HG03280 (cell line): ENCODE results near the gene CYSLTR2.

Source experiments
- ATAC-seq: cut with Tn5 transposase; IDR thresholded peaks from one replicate; pipeline ENCODE4 v1.9.1; 2021; ENCODE audit warnings: mild to moderate bottlenecking, moderate library complexity; ENCODE audit not compliant: unreplicated experiment

Gene CYSLTR2

DNA sequence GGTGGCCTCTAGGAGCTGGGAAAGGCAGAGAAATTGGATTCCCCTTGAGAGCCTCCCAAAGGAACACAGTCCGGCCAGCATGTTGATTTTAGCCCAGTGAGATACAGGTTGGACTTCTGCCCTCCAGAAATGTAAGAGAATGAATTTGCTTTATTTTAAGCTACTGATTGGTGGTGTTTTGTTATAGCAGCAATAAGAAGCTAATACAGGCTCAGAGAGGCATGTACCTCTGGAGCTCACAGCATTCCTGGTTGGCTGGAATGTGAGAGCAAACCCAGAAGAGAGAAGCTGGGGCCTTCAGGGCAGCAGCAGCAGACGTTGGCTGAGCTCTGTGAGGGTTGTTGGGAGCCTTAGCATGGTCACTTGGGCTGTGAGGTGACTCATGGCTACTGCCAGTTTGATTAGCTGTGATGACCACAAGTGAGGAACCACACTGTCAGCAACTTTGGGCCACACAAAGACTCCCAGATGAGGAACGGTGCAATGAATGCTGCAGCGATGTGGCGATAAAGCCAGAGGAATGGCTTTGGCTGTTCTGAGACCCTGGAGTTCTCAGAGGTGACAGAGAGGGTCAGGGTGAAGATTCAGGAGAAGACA is 80.1 kb downstream of the CYSLTR2 start:
- ATAC-seq = no peak

DNA sequence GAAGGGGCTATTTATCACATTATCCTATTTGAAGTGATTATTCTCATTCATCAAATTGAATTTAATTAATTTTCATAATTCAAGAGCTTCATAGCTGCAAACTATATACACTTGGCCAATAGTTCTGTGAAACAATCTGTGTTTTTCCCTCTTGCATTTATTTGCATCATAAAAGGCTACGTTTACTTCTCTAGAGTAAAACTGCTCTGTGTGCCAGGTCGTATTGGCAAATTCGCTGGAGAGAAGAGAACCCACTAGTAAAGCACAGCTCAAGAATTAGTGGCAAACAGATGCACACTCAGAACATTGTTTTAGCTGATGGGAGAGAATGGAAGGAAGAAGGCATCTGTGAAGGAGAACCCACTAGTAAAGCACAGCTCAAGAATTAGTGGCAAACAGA is 81.8 kb downstream of the CYSLTR2 start:
- ATAC-seq = no peak

DNA sequence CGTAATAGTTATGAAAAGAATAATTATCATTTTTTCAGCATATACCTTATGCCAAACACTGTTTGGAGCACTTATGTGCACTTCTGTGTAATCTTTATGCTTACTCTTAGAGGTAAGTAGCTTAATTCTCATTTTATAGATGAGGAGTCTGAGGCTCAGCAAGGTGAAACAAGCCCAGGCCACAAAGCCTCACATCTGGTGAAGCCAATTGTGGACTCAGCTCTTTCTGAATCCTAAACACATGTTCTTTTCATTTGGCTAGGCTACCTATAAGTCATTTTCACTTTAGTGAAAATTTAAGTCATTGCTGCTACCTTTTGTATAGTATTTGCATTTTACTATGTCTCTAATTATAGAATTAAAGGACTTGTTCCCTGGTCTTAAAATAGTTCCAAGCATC is 84.0 kb downstream of the CYSLTR2 start:
- ATAC-seq = no peak

DNA sequence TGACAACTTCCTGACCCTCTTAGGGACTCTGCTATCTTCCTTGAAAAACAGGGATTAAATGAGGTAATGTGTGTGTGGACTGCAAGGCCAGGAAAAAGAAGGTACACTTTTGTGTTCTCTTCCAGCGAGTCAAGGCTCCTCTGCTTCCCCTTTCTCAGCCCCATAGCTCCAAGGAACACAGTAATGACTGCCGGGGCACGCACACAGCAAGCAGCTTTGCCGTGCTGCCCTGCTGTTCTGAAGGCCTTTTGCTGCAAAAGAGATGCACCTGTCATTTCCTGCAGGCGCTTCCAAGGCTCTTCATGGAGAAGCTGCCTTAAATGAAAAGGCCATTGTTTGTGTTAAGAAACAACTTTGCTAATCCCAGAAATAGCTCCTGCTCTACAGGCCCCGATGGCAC is 84.6 kb downstream of the CYSLTR2 start:
- ATAC-seq = no peak

DNA sequence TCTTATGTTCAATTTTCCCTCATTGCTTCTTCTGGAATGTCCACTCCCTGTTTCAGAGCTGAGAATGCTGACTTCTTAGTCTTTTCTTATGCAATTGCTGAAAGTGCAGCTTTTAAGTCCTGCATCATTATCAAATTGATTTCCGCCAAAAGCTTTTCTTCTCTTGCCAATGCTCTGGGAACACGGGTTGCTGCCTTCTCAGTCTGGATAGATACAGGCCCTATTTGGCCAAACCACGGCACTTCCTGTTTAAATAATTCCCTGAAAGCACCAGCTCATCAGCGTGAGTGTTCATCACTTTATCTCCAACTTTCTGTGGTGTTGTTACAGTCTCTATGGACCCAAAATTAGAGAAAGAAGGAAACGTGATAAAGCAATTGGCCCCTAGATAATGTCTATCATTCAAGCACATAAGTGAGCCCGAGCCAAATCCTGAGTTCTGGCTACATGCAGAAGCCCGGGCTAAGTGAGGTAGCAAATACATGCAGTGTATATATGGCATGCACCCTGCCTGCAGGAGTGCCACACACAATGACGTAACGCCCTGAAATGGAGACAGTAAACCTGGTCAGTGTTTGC is 85.7 kb downstream of the CYSLTR2 start:
- ATAC-seq = no peak

DNA sequence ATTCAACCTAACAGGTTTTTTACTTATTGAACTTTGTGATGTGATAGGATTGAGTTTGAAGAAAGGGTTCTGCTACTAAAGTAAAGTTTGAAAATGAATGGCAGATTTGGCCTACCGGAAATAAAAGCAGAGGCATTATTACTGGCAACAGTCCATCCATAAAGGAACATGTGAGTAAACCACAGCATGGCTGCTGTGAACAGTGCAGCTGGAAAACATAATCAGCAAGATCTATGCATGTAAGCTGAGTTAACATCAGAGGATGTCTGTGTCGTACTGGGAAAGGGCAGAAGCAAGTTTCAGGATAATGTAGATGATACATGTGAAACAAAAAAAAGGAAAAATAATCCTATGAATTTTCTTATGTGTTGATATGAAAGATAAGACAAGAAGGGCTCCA is 87.6 kb downstream of the CYSLTR2 start:
- ATAC-seq = no peak

DNA sequence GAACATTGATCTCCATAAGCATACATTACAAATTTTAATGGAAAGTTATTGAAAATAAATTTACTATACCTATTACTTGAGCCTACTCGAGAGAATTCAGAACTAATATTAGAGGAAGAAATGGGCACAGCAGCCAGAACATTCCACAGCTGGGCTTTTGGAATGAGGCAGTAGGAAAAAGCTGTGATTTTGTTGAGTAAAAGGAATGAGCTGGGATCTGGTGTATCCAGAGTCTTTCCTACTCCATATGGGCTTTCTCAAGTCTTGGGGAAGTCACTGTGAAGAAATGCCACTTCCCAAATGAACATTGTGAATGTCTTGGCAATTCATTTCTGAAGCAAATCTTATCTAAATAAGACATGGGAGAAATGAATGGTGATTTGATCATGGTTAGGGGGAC is 93.1 kb downstream of the CYSLTR2 start:
- no peak for ATAC-seq

DNA sequence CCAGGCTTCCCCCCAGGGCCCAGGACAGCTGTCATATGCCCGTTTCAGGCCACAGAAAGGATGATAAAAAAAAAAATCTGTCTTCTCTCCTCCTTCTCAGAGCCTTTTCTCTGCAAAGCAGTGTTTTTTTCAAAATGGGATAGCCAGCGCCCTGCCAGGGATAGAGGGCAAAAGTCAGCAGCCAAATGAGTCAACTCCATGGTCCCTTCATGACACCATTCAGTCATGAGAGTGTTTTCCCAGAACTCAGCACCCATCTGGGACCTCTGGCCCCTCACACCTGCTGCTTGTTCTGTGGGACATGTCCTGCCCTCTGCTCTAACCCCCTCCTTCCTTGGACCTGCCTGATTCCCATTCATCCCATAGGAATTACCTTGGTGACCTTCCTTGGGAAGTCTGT is 95.0 kb downstream of the CYSLTR2 start:
- no peak for ATAC-seq

DNA sequence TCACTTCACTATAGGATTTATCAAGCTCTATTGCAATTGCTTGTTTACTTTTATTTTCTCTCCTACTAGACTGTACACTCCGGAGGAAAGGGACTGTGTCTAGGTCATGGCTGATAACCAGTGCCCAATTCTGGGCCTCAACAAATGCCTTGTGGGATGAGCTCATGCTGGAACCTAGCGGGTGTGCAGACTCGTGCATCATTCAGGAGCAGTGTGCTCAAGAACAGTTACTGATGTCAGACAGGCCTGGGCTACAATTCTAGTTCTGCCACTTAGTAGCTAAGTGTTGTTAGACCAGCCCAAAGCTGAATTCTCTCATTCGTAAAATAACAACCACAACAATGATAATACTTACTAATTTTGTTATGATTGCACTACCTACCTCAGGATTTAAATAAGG is 95.4 kb downstream of the CYSLTR2 start:
- no peak for ATAC-seq

DNA sequence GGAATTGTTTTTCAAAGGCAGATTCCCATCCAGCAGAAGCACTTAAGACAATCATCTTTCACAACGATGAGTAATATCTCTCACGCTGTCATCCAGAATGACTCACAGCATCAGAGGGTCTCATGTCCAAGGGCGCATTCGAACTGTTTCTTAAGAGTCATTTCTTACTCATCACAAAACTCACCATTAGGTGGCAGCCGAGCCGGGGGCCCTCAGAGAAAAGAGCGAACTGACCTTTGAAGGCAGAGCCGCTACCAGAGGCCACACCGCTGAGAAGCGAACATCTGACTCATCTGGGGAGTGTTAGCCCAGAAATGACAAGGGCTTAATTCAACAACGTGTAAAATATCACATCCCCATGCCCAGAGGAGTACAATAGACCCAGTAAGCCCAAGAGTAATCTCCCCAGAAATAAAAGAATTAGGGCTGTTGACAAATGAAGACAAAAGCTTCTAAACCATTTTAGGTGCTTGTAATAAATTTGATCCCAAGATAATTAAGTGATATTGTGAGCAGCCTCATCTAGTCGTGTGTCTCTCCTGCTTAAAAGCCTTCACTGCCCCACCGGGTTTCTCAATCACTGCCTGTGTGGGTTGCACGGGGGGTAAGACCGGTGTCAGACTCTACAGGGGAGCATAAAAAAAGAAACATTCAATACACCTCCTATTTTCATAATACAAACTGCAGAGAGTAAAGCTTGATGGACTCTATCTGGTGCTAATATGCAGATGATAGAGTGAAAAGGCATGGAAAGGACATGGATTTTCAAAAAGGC is 96.2 kb downstream of the CYSLTR2 start:
- ATAC-seq = peak; percentile 96

DNA sequence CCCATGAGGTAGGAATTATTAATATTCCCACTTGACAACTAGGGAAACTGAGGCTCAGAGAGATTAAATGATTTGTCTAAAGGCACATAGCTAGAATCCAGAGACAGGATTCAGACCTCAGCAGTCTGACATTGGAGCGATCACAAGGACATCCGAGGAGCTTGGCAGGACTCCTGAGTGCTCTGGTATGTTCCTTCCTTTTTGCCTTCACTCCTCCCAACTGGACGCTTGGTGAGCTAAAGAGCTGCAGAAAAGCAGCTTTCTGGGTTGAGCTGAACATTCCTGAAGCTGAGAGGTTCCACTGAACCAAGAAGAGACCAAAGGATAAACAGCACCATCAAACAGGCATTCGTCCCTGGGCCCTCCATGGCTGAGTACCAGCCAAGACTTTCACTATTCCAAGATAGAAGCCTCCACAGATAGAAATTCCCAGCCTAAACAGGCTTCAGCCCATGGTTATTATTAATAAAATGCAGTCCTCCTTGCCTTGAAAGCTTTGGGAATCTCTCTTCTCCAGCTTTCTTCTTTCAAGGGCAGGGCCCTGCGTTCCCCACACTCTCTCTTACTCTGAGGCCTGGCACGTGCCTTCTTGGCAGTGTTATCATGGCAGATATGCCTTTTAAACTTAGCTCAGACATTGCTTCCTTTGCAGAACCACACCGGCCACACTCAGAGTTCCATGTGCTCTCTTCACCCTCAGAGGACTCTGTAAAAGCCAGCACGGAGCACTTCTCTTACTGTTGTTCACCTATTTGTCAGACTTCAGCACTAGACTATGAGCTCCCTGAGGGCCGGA is 97.1 kb downstream of the CYSLTR2 start:
- ATAC-seq = no peak

DNA sequence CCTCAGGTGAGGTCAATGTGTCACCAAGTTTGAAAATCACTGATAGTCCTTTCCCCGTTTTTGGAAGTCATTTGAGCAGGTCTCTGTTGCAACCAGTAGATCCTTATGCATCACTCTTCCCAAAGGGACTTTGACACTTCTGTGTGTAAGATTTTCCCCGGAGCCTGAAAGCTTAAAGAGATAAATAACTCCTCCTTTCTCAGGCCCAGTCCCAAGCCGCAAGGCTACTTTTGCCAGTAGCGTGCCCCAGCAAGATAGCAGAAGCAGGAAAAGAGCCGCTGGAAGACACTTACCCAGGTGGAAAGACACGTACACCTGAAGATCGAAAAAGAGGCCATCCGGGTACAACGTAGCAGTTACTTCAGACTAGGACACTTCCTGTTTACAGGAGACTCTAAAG is 106.9 kb downstream of the CYSLTR2 start:
- ATAC-seq = no peak
